Measurements from ENCODE around the gene SEMA3B. TPM values are rescaled to one million over a fixed set of nuclear protein-coding genes. Genes with fewer than 3 reads are reported as not detected.
A peak's percentile ranks its signal among the peaks of the same experiment; 100 is the strongest.

The SEMA3B gene
- total RNA-seq, 2 donors from 2014 or later, result 8.7 to 32.0 TPM

DNA sequence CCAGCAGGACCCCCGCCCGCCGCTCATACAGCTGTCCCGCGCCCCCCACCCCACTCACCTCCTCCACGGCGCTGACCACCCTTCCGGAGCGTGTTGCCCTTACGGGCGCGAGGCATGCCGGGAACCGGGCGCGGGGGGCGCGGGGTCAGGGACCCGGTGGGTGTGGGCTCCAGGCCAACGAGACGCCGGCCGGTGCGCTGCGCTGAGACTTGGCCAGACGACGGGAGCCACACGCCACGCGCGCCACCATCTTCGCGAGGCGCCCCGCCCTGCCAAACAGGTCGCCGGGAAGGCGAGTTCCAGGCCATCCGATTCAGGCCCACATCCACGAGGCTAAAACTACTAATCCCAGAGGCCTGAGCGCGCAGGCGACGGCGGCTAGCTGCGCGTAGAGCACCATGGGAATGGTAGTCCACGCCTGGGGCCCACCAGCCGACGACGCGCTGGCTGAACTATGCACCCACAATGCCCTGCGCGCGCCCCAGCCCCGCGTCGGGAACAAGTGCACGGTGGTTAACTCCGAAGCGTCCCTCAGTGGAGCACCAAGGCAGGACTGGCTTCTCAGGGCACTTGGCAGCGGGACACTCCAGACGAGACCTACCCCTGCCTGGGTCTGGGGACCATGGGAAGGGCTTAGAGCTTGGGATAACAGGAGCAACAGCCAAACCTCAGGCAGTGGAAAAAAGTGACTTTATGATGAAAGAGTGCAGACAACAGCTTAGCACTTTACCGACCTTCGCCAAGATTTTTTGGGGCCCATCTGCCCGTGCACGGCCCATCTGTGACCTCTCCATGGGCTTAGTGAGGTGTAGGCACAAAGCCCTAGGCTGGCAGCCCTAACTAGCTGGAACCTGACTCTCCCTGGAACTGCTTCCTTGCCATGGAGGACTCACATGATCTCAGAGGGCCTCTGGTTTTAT, 23.5 kb downstream of the SEMA3B start, which contains the start of gene IFRD2:
Gene IFRD2, minus strand, starts transcription at position 271 of the 920 bp plus-strand sequence. Its CDS starts 155 bp downstream, at position 116.
- peak within 1 kb of the TSS; percentile 88 to 92 for H3K4me3 ChIP-seq
- no peaks in the 10 kb centered on the region for H3K27me3 ChIP-seq (replicated peaks; ENCODE audit: insufficient read depth)
- peaks cover 5% of the 10 kb centered on the region for H3K4me1 ChIP-seq (replicated peaks)
- no peaks in the 10 kb centered on the region for H3K9me3 ChIP-seq
- H3K36me3 ChIP-seq, result peaks cover 10 to 22% of the 10 kb centered on the region in 2 donors
- DNase-seq (ENCODE audit: low spot score), result peak; percentile 98
- TF ChIP-seq, protein P1, sequence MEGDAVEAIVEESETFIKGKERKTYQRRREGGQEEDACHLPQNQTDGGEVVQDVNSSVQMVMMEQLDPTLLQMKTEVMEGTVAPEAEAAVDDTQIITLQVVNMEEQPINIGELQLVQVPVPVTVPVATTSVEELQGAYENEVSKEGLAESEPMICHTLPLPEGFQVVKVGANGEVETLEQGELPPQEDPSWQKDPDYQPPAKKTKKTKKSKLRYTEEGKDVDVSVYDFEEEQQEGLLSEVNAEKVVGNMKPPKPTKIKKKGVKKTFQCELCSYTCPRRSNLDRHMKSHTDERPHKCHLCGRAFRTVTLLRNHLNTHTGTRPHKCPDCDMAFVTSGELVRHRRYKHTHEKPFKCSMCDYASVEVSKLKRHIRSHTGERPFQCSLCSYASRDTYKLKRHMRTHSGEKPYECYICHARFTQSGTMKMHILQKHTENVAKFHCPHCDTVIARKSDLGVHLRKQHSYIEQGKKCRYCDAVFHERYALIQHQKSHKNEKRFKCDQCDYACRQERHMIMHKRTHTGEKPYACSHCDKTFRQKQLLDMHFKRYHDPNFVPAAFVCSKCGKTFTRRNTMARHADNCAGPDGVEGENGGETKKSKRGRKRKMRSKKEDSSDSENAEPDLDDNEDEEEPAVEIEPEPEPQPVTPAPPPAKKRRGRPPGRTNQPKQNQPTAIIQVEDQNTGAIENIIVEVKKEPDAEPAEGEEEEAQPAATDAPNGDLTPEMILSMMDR (IDR thresholded peaks at IDR 0.05), result peak in 2 of 4 experiments; percentile 9 to 33
- TF ChIP-seq POLR2AphosphoS5 (IDR thresholded peaks at IDR 0.05) (peak; percentile 99), POLR2A (IDR thresholded peaks at IDR 0.05) (peak; percentile 69)
- H3K27ac ChIP-seq, result peak within 1 kb of the TSS; percentile 86 to 88
- WGBS, result under 1% methylated on average over 67 of the region's 67 CpGs
- intact Hi-C loops (cut with DNase I), result no loop called here

DNA sequence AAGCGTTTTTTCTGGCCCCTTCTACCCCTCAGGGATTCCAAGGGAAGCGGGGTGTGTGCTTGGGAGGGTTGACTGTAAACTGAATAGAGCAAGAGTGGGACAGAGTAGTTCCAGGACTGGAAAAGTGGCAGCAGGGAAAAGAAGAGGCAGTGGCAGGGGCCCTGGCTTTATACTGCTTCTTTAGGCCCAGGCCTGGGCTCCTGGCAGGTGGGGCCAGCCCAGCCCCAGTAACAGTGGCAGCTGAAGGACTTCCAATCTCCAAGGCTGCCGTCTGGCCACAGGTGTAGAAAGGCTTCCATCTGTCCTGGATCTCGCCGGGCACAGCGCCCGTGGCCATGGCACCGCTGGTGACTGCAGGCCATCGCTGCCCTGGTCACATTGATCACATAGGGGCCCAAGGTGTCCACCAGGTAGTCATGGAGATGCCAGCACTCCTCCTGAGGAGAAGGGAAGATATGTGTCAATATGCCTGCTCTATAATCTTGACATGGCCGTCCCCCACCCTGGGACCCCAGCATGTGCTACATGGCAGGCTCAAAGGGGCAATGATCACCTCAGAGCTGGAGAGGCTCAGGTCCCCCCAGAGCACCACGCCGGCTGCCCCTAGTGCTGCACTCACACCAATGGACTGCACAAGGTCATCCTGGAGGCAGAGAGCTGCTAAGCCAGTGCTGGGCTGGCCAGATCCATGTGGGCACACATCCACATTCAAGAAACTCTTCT, 24.3 kb downstream of the SEMA3B start:
- Histone ChIP-seq H3K9me3 (no peaks in the 10 kb centered on the region), H3K36me3 (peaks cover 5 to 18% of the 10 kb centered on the region in 2 donors), H3K4me3 (no peak overlapping the region), H3K27ac (peak overlapping the region; percentile 86 to 88), H3K4me1 (replicated peaks) (peaks cover 9% of the 10 kb centered on the region), H3K27me3 (replicated peaks; ENCODE audit: insufficient read depth) (no peaks in the 10 kb centered on the region)
- DNase-seq (ENCODE audit: low spot score), result no peak
- WGBS, result 78% methylated on average over 12 of the region's 12 CpGs
- intact Hi-C loops (cut with DNase I), result no loop called here
- TF ChIP-seq POLR2A (IDR thresholded peaks at IDR 0.05), result no peak
- no peak for TF ChIP-seq POLR2AphosphoS5 (IDR thresholded peaks at IDR 0.05)
- TF ChIP-seq, protein P1 (IDR thresholded peaks at IDR 0.05), result no peak

DNA sequence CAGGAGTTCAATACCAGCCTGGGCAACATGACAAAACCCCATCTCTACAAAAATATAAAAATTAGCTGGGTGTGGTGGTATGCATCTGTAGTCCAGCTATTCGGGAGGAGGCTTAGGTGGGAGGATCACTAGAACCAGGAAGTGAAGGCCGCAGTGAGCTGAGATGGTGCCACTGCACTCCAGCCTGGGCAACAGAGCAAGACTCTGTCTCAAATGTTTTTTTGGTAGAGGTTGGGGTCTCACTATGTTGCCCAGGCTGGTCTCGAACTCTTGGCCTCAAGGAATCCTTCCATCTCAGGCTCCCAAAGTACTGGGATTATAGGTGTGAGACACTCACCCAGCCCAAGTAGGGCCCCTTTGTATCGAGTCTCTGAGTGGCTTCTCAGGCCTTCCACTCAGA, 25.1 kb downstream of the SEMA3B start:
- H3K36me3 ChIP-seq, result peaks cover 5 to 9% of the 10 kb centered on the region in 2 donors
- H3K4me3 ChIP-seq, result no peak overlapping the region
- H3K9me3 ChIP-seq, result no peaks in the 10 kb centered on the region
- H3K4me1 ChIP-seq (replicated peaks), result peaks cover 16% of the 10 kb centered on the region
- WGBS, result 86% methylated on average over 4 of the region's 4 CpGs
- TF ChIP-seq, protein P1 (IDR thresholded peaks at IDR 0.05), result no peak
- TF ChIP-seq POLR2AphosphoS5 (IDR thresholded peaks at IDR 0.05) (no peak), POLR2A (IDR thresholded peaks at IDR 0.05) (no peak)
- H3K27me3 ChIP-seq (replicated peaks; ENCODE audit: insufficient read depth), result no peaks in the 10 kb centered on the region
- DNase-seq (ENCODE audit: low spot score), result no peak
- intact Hi-C loops (cut with DNase I), result no loop called here
- no peak overlapping the region for H3K27ac ChIP-seq

DNA sequence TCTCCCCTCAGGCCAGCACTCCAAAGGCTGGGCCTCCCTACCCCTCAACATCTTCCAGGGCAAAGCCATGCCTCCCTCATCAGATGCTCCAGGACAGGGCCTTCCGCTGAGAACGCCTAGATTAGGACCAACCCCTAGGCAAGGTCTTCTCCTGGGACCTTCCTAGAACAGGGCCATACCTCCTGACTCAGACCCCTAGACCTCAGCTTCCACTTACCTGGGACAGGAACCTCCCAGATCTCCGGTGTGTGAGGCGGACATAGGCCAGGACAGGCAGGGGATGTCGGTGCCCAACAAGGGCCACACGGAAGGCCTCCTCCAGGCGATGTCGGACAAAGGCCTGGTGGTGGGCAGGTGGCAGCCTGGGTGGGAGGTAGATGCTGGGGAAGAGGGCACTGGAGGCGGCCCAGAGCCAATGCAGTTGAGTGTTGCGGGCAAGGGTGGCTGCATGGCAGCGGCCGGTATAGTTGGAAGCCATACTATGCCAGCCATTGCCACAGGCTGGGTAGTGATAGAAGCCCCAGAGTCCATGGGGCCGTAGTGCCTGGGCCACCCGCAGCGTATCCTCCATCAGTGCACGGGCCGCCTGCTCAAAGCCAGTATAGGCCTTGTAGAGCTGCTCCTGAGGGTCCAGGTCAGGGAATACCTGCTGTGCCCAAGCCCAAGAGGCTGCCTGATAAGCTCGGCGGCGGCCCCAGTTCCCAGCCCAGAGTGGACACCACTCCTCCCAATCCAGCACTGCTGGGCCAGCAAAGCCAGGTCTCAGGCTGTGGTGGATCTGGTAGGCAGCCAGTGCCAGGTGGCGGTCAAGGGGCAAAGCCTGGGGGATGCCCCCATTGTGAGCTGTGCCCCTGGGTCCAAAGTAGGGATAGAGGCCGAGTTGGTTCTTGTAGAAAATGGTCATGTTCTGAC, 25.8 kb downstream of the SEMA3B start:
- TF ChIP-seq, protein P1 (IDR thresholded peaks at IDR 0.05), result no peak
- TF ChIP-seq POLR2AphosphoS5 (IDR thresholded peaks at IDR 0.05) (no peak), POLR2A (IDR thresholded peaks at IDR 0.05) (no peak)

More for the DNA sequence above, 25.8 kb downstream of the SEMA3B start:
- Histone ChIP-seq H3K4me1 (replicated peaks) (peaks cover 16% of the 10 kb centered on the region), H3K27ac (no peak overlapping the region), H3K9me3 (no peaks in the 10 kb centered on the region), H3K27me3 (replicated peaks; ENCODE audit: insufficient read depth) (no peaks in the 10 kb centered on the region), H3K4me3 (no peak overlapping the region), H3K36me3 (peaks cover 4% of the 10 kb centered on the region in 2 donors)
- DNase-seq (ENCODE audit: low spot score), result no peak
- intact Hi-C loops (cut with DNase I), result no loop called here
- 94% methylated on average over 22 of the region's 22 CpGs for WGBS

Measured in prostate gland (tissue), 2 donors.